B cell (primary cell): Measurements from ENCODE around the gene SLC16A12.

Experiments used
- EZH2 ChIP-seq: IDR thresholded peaks from 2 replicates; pipeline ENCODE4 v1.6.1; 2012; ENCODE audit warnings: borderline replicate concordance, low read depth, mild to moderate bottlenecking, moderate library complexity, low read length; ENCODE audit not compliant: insufficient read depth, poor library complexity, severe bottlenecking
- TF ChIP-seq, protein P1 (sequence below): fragments of 200-600 bp; IDR thresholded peaks from one replicate; pipeline ENCODE4 v1.8.0; 2022; ENCODE audit warnings: antibody characterized with exemption, mild to moderate bottlenecking

DNA sequence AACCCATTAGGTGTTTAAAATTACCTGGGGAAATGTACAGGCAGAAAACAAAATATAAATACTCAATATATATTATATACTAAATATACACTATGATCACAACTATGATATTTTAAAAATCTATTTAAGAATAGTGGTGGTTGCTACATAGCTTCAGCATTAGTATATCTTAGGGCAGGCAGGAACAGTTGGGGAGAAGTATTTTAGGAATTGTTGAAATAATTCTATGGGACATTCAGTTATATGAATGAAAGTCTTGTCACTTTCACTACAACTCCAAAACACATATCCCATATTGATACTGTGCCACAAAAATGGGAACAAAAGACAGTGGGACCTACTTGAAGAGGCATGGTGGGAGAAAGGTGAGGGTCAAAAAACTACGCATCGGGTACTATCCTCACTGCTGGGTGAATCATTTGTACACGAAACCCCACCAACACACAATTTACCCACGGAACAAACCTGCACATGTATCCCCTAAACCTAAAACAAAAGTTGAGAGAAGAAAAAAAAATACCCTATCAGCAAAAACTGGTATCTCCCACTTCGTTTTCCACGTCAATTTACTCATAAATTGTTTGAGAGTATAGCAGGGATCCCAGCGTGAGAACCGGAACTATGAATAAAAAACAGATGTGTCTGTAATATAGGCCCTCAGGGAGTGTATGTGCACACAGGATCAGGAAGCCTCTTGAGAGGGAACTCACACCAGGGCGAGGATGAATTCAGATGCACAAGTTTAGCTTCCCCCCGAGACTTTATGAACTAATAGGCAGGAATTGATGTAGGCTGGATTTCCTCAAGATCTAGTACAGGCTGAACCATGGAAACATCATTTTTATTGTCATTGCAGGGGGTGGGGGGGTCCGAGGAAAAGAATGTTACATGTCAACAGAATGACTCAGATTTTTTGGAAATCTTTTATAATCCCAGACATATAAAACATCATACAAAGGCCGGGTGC, 16.2 kb downstream of the SLC16A12 start:
- TF ChIP-seq, protein P1, sequence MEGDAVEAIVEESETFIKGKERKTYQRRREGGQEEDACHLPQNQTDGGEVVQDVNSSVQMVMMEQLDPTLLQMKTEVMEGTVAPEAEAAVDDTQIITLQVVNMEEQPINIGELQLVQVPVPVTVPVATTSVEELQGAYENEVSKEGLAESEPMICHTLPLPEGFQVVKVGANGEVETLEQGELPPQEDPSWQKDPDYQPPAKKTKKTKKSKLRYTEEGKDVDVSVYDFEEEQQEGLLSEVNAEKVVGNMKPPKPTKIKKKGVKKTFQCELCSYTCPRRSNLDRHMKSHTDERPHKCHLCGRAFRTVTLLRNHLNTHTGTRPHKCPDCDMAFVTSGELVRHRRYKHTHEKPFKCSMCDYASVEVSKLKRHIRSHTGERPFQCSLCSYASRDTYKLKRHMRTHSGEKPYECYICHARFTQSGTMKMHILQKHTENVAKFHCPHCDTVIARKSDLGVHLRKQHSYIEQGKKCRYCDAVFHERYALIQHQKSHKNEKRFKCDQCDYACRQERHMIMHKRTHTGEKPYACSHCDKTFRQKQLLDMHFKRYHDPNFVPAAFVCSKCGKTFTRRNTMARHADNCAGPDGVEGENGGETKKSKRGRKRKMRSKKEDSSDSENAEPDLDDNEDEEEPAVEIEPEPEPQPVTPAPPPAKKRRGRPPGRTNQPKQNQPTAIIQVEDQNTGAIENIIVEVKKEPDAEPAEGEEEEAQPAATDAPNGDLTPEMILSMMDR: no peak
- no peak for TF ChIP-seq EZH2
